AG04449 (cell line): ENCODE measurements around the gene TAPT1.

ENCODE experiments used
- CTCF ChIA-PET: fragments of 350-600 bp; formaldehyde crosslinking; extraction: SDS; loops from one replicate; lab custom pipeline; 2021; ENCODE audit warnings: antibody characterized with exemption; lab: Yijun Ruan, JAX
- POLR2A ChIA-PET: fragments of 400-600, 350-600 bp; formaldehyde crosslinking; extraction: SDS; loops from one replicate; lab custom pipeline; 2020; ENCODE audit warnings: antibody characterized with exemption, inconsistent platforms; lab: Yijun Ruan, JAX
- DNase-seq: peaks from one replicate; pipeline ENCODE4 v3.0.0-alpha.2; 2010; ENCODE audit warnings: low read depth, low spot score
- H3K4me3 ChIP-seq: 2 replicates; pipeline ENCODE4 v1.5.1; 2011; ENCODE audit warnings: low read depth, mild to moderate bottlenecking, control low read depth, low read length
- CTCF ChIP-seq: IDR thresholded peaks from one replicate; pipeline ENCODE4 v1.5.1; 2011; ENCODE audit warnings: mild to moderate bottlenecking, moderate library complexity, low read length, control low read depth, inconsistent platforms; ENCODE audit not compliant: insufficient read depth; ENCODE audit errors: missing control alignments

Gene TAPT1

GRCh38 chr4:16136311-16136710 lies 90.0 kb downstream of the TAPT1 start:
- DNase-seq = no peak
- POLR2A ChIA-PET = no interaction called here
- CTCF ChIA-PET = no interaction called here
- H3K4me3 ChIP-seq = no peak overlapping the region
- no peak for TF ChIP-seq CTCF

- ChIA-PET POLR2A (no interaction called here), CTCF (no interaction called here)
- H3K4me3 ChIP-seq = no peak overlapping the region
- no peak for TF ChIP-seq CTCF
- DNase-seq = no peak
Measured at GRCh38 chr4:16133406-16133805, 92.9 kb downstream of the TAPT1 start.

DNA sequence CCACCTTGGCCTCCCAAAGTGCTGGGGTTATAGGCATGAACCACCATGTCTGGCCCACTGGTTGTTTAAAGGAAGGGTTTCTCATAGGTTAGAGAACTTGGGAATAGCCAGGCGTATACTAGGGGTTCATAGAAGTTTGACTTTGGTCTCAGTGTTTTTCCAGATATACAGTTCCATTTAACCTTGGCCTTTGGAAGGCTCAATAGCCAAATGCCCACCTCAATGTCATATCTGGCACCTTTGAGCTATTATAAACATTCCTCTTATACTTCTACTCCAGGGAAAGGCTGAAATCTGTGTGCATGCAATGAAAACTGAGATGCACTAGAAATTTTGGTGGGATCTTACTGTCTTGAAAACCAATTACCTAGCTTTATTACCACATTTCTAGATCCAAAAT lies 95.0 kb downstream of the TAPT1 start:
- ChIA-PET CTCF (no interaction called here), POLR2A (no interaction called here)
- no peak overlapping the region for H3K4me3 ChIP-seq
- TF ChIP-seq CTCF = no peak
- no peak for DNase-seq

DNA sequence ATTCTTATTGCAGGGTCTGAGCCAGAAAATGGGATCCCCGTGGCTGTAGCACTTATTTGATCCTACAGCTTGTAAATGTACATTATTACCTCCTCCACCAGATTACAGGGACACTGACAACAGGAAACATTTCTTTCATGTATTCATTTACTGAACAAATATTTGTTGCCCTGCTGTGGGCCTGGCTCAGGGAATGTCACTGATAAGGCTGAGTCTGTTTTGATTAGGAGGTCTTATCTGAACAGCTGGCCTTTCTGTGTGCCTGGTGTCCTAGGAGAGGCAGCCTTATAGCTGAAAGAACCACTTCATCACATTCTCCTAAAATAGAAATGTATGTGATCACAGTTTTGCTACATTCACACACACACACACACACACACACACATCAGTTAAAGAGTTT lies 96.9 kb downstream of the TAPT1 start:
- no peak for DNase-seq
- ChIA-PET POLR2A (no interaction called here), CTCF (no interaction called here)
- H3K4me3 ChIP-seq = no peak overlapping the region
- TF ChIP-seq CTCF = no peak

DNA sequence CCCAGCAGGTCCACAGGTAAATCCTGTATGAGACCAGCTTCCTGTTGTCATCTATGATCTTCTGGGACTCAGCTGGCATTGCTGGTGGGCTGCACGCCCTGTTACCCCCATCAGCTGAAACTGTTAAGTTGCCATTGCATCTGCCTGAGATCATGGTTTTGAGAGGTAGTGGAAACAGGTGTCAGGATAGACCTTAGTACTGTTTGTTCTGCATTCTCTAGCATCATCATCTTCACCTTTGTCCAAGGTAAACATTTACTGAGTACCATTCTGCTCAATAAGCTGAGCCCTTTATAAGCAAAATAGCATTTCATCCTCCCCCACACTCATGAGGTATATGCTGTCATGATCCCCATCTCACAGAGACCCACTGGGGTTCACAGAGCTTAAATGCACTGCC lies 99.6 kb downstream of the TAPT1 start:
- ChIA-PET CTCF (interaction anchor here (0.6 kb wide), 1 partner anchor 11 kb away, joined by 3 read pairs; no protein-coding TSS in a partner anchor), POLR2A (no interaction called here)
- no peak for DNase-seq
- no peak for TF ChIP-seq CTCF
- H3K4me3 ChIP-seq = no peak overlapping the region

- CTCF ChIA-PET = no interaction called here
- DNase-seq = peak; percentile 3
- no peak for TF ChIP-seq CTCF
- POLR2A ChIA-PET = no interaction called here
- H3K4me3 ChIP-seq = no peak overlapping the region
Measured at GRCh38 chr4:16125571-16126445, 100.5 kb downstream of the TAPT1 start.
